Measurements from ENCODE around the gene STEAP2. TPM values are rescaled to one million over a fixed set of nuclear protein-coding genes. Genes with fewer than 3 reads are reported as not detected.

Gene STEAP2
- total RNA-seq, 1 donor: 9.8 TPM

- H3K4me2 ChIP-seq (ENCODE audit: insufficient read depth, low read length): no peak overlapping the region
- no peaks in the 10 kb centered on the region for H3K9me3 ChIP-seq (ENCODE audit: low read depth, low read length)
- no peak overlapping the region for H2AFZ ChIP-seq (ENCODE audit: low read length)
- peaks cover 40% of the 10 kb centered on the region for H3K79me2 ChIP-seq (ENCODE audit: insufficient read depth, low read length)
- H3K4me1 ChIP-seq (ENCODE audit: insufficient read depth, low read length): peaks cover 15% of the 10 kb centered on the region
- peak overlapping the region; percentile 56 for H3K27ac ChIP-seq (ENCODE audit: low read depth, low read length)
- H3K4me3 ChIP-seq (ENCODE audit: insufficient read depth, low read length): no peak overlapping the region
- H3K27me3 ChIP-seq (ENCODE audit: insufficient read depth, low read length): no peaks in the 10 kb centered on the region
- peaks cover 10% of the 10 kb centered on the region for H3K36me3 ChIP-seq (ENCODE audit: insufficient read depth, low read length)
- TF ChIP-seq CTCF (IDR thresholded peaks at IDR 0.05; ENCODE audit: extremely low read depth, low read depth, low read length): no peak
- H4K20me1 ChIP-seq (ENCODE audit: insufficient read depth, low read length): no peaks in the 10 kb centered on the region
- DNase-seq (ENCODE audit: insufficient read length, low spot score, missing footprints): no peak
These were observed 10.8 kb downstream of the STEAP2 start for GRCh38 chr7:90222390-90222789.

- Histone ChIP-seq H3K4me2 (ENCODE audit: insufficient read depth, low read length) (peak overlapping the region; percentile 51), H2AFZ (ENCODE audit: low read length) (peak overlapping the region; percentile 32), H3K27ac (ENCODE audit: low read depth, low read length) (peak overlapping the region; percentile 56), H3K4me1 (ENCODE audit: insufficient read depth, low read length) (peaks cover 15% of the 10 kb centered on the region), H3K9me3 (ENCODE audit: low read depth, low read length) (no peaks in the 10 kb centered on the region), H3K36me3 (ENCODE audit: insufficient read depth, low read length) (peaks cover 10% of the 10 kb centered on the region), H3K79me2 (ENCODE audit: insufficient read depth, low read length) (peaks cover 34% of the 10 kb centered on the region), H4K20me1 (ENCODE audit: insufficient read depth, low read length) (no peaks in the 10 kb centered on the region), H3K27me3 (ENCODE audit: insufficient read depth, low read length) (no peaks in the 10 kb centered on the region), H3K4me3 (ENCODE audit: insufficient read depth, low read length) (no peak overlapping the region)
- no peak for TF ChIP-seq CTCF (IDR thresholded peaks at IDR 0.05; ENCODE audit: extremely low read depth, low read depth, low read length)
- DNase-seq (ENCODE audit: insufficient read length, low spot score, missing footprints): no peak
These were observed 11.5 kb downstream of the STEAP2 start for GRCh38 chr7:90222811-90223725.

- Histone ChIP-seq H3K4me2 (ENCODE audit: insufficient read depth, low read length) (no peak overlapping the region), H3K27me3 (ENCODE audit: insufficient read depth, low read length) (no peaks in the 10 kb centered on the region), H3K27ac (ENCODE audit: low read depth, low read length) (no peak overlapping the region), H3K79me2 (ENCODE audit: insufficient read depth, low read length) (peaks cover 24% of the 10 kb centered on the region), H3K4me1 (ENCODE audit: insufficient read depth, low read length) (peaks cover 15% of the 10 kb centered on the region), H2AFZ (ENCODE audit: low read length) (no peak overlapping the region), H3K4me3 (ENCODE audit: insufficient read depth, low read length) (no peak overlapping the region), H3K36me3 (ENCODE audit: insufficient read depth, low read length) (peaks cover 10% of the 10 kb centered on the region), H3K9me3 (ENCODE audit: low read depth, low read length) (no peaks in the 10 kb centered on the region), H4K20me1 (ENCODE audit: insufficient read depth, low read length) (no peaks in the 10 kb centered on the region)
- DNase-seq (ENCODE audit: insufficient read length, low spot score, missing footprints): no peak
- TF ChIP-seq CTCF (IDR thresholded peaks at IDR 0.05; ENCODE audit: extremely low read depth, low read depth, low read length): no peak
These were observed 12.7 kb downstream of the STEAP2 start for GRCh38 chr7:90224195-90224594.

- H3K79me2 ChIP-seq (ENCODE audit: insufficient read depth, low read length): peaks cover 15% of the 10 kb centered on the region
- H3K9me3 ChIP-seq (ENCODE audit: low read depth, low read length): no peaks in the 10 kb centered on the region
- no peak overlapping the region for H2AFZ ChIP-seq (ENCODE audit: low read length)
- no peak overlapping the region for H3K4me2 ChIP-seq (ENCODE audit: insufficient read depth, low read length)
- no peak overlapping the region for H3K27ac ChIP-seq (ENCODE audit: low read depth, low read length)
- DNase-seq (ENCODE audit: insufficient read length, low spot score, missing footprints): no peak
- no peaks in the 10 kb centered on the region for H3K27me3 ChIP-seq (ENCODE audit: insufficient read depth, low read length)
- peaks cover 15% of the 10 kb centered on the region for H3K4me1 ChIP-seq (ENCODE audit: insufficient read depth, low read length)
- no peaks in the 10 kb centered on the region for H4K20me1 ChIP-seq (ENCODE audit: insufficient read depth, low read length)
- no peak for TF ChIP-seq CTCF (IDR thresholded peaks at IDR 0.05; ENCODE audit: extremely low read depth, low read depth, low read length)
- H3K4me3 ChIP-seq (ENCODE audit: insufficient read depth, low read length): no peak overlapping the region
- peaks cover 10% of the 10 kb centered on the region for H3K36me3 ChIP-seq (ENCODE audit: insufficient read depth, low read length)
These were observed 13.6 kb downstream of the STEAP2 start for GRCh38 chr7:90225181-90225580.

Data from osteoblast (primary cell).